Endothelial cell of umbilical vein (primary cell): ENCODE measurements around the gene NGFR. TPM values are rescaled to one million over a fixed set of nuclear protein-coding genes. Genes with fewer than 3 reads are reported as not detected.

Experiments used
- BruUV-seq: library from RNA; stranded (reverse); fragments of 400-500 nt; replicated peaks from 2 replicates; lab custom pipeline; 2021; lab: Mats Ljungman, UMichigan
- CTCF ChIA-PET: fragments of 300-600, 350-600 bp; sonication (Branson Sonifier 250); formaldehyde crosslinking; loops from one replicate; lab custom pipeline; 2021; ENCODE audit warnings: antibody characterized with exemption, inconsistent platforms; lab: Charles Lee
- POLR2A ChIA-PET: fragments of 300-600, 350-600 bp; sonication (Branson Sonifier 250); formaldehyde crosslinking; loops from one replicate; lab custom pipeline; 2021; ENCODE audit warnings: antibody characterized with exemption, inconsistent platforms; lab: Charles Lee
- DNase-seq: peaks from one replicate; pipeline ENCODE4 v3.0.0-alpha.2; 2011; ENCODE audit warnings: low read depth, low spot score
- FAIRE-seq: peaks from 2 replicates; lab custom pipeline; 2011; peaks lifted over from hg19 to GRCh38; lab: Jason Lieb, UNC
- H2AFZ ChIP-seq: 2 replicates; pipeline ENCODE4 v1.6.0; 2012; ENCODE audit warnings: low read depth, low read length, control low read depth, inconsistent platforms
- H3K27ac ChIP-seq: 2 replicates; pipeline ENCODE4 v1.5.1; 2011; ENCODE audit warnings: low read depth, mild to moderate bottlenecking, control low read depth, low read length, moderate library complexity; ENCODE audit not compliant: insufficient read depth
- H3K27me3 ChIP-seq, 2 experiments: 2 replicates each; pipeline versions ENCODE4 v1.6.0 to v1.6.1; 2011; ENCODE audit warnings: low read length in 2 of 2, mixed read lengths in 1 of 2; ENCODE audit not compliant: control insufficient read depth in 2 of 2, insufficient read depth in 2 of 2
- H3K36me3 ChIP-seq, 2 experiments: 2 replicates in 1 of 2; 3 replicates in 1 of 2; pipeline ENCODE4 v1.5.1; 2011; ENCODE audit warnings: low read length in 2 of 2, mild to moderate bottlenecking in 1 of 2, moderate library complexity in 1 of 2; ENCODE audit not compliant: control insufficient read depth in 2 of 2, insufficient read depth in 2 of 2; ENCODE audit errors: extremely low read depth in 1 of 2
- H3K4me1 ChIP-seq: 3 replicates; pipeline ENCODE4 v1.5.1; 2011; ENCODE audit warnings: mild to moderate bottlenecking, low read length; ENCODE audit not compliant: control insufficient read depth, insufficient read depth; ENCODE audit errors: extremely low read depth
- H3K4me2 ChIP-seq: 2 replicates; pipeline ENCODE4 v1.6.1; 2011; ENCODE audit warnings: low read length, control low read depth, mixed read lengths; ENCODE audit not compliant: insufficient read depth
- H3K4me3 ChIP-seq, 3 experiments: fragments of 200-600 bp in 1 of 3; sonication (generic), shearing (Covaris generic) in 1 of 3; replicated peaks in 1 of 3; 2 replicates each; pipeline ENCODE4 v1.5.1; 2011 to 2016; ENCODE audit warnings: control low read depth in 3 of 3, low read length in 3 of 3, mild to moderate bottlenecking in 2 of 3, inconsistent platforms in 1 of 3, low read depth in 1 of 3, moderate library complexity in 1 of 3; ENCODE audit not compliant: insufficient read depth in 1 of 3
- H3K79me2 ChIP-seq: 2 replicates; pipeline ENCODE4 v1.6.0; 2012; ENCODE audit warnings: low read length, inconsistent platforms; ENCODE audit not compliant: control insufficient read depth, insufficient read depth
- H3K9ac ChIP-seq: replicated peaks from 2 replicates; pipeline ENCODE3; 2011; ENCODE audit warnings: low read length, control low read depth; ENCODE audit not compliant: insufficient read depth; ENCODE audit errors: extremely low read depth
- H3K9me1 ChIP-seq: replicated peaks from 3 replicates; pipeline ENCODE4 v1.6.0; 2011; ENCODE audit warnings: mild to moderate bottlenecking, low read length; ENCODE audit not compliant: control insufficient read depth, insufficient read depth; ENCODE audit errors: extremely low read depth
- H3K9me3 ChIP-seq: replicated peaks from 2 replicates; pipeline ENCODE4 v1.5.1; 2012; ENCODE audit warnings: low read length, inconsistent platforms; ENCODE audit not compliant: control insufficient read depth, insufficient read depth
- H4K20me1 ChIP-seq: replicated peaks from 2 replicates; pipeline ENCODE3; 2011; ENCODE audit warnings: mild to moderate bottlenecking, low read length; ENCODE audit not compliant: control insufficient read depth, insufficient read depth; ENCODE audit errors: extremely low read depth
- EZH2 ChIP-seq: IDR thresholded peaks from 2 replicates; pipeline ENCODE4 v1.6.1; 2012; ENCODE audit warnings: borderline replicate concordance, low read depth, mild to moderate bottlenecking, moderate library complexity, low read length, inconsistent platforms; ENCODE audit not compliant: severe bottlenecking
- FOS ChIP-seq: IDR thresholded peaks from 2 replicates; pipeline ENCODE4 v1.6.1; 2011; ENCODE audit warnings: mild to moderate bottlenecking, low read length, moderate library complexity, borderline replicate concordance; ENCODE audit not compliant: insufficient read depth
- GATA2 ChIP-seq: IDR thresholded peaks from 2 replicates; pipeline ENCODE4 v1.7.0; 2011; ENCODE audit warnings: low read depth, mild to moderate bottlenecking, moderate library complexity, mixed read lengths, low read length; ENCODE audit not compliant: insufficient read length, insufficient read depth
- JUN ChIP-seq: IDR thresholded peaks from 2 replicates; pipeline ENCODE4 v1.6.1; 2011; ENCODE audit warnings: borderline replicate concordance, low read depth; ENCODE audit not compliant: insufficient read length, insufficient read depth
- MYC ChIP-seq: IDR thresholded peaks from one replicate; pipeline ENCODE4 v1.6.1; 2011; ENCODE audit warnings: mild to moderate bottlenecking, low read depth, low read length
- POLR2A ChIP-seq: IDR thresholded peaks from 2 replicates; pipeline ENCODE4 v1.6.1; 2012; ENCODE audit warnings: low read depth, mild to moderate bottlenecking, control low read depth, low read length
- POLR2AphosphoS5 ChIP-seq: IDR thresholded peaks from 2 replicates; pipeline ENCODE4 v1.6.1; 2012; ENCODE audit warnings: low read depth, mild to moderate bottlenecking, control low read depth, low read length, moderate library complexity; ENCODE audit not compliant: insufficient read depth
- dilution Hi-C: fragments of 300-500 bp; cut with MboI; formaldehyde crosslinking; loops from one replicate; pipeline ENCODE4 v1.15.0; 2019; ENCODE audit warnings: low sequenced_read_pairs; ENCODE audit not compliant: extremely low pct_ligation_motif_present
- intact Hi-C: fragments of 100-400 bp; cut with micrococcal nuclease; formaldehyde crosslinking; loops from one replicate; pipeline ENCODE4 v1.10.0; 2022
- polyA plus RNA-seq, 4 experiments: library from polyadenylated mRNA; depleted of rRNA in 3 of 4; stranded (reverse) in 3 of 4; unstranded in 1 of 4; fragments of >200 nt; gene quantifications; 2 replicates each; pipeline versions ENCODE4 v1.2.1 to v1.2.3, GENCODE V29; 2011 to 2012; ENCODE audit warnings: missing spikeins in 1 of 4
- total RNA-seq: library from RNA; stranded (reverse); gene quantifications from 2 replicates; pipeline ENCODE4 v1.2.3, GENCODE V29; 2021
- TF ChIP-seq, protein P1 (sequence below): IDR thresholded peaks from 2 replicates; pipeline ENCODE4 v1.6.1; 2011; ENCODE audit not compliant: insufficient read depth, insufficient read length
- TF ChIP-seq, protein P2 (sequence below), 2 donors: IDR thresholded peaks; 1 replicate in 1 of 2; 2 replicates in 1 of 2; pipeline ENCODE4 v1.5.1; 2011; ENCODE audit warnings: low read length in 2 of 2, mild to moderate bottlenecking in 2 of 2, moderate library complexity in 2 of 2, control low read depth in 1 of 2, inconsistent platforms in 1 of 2, low read depth in 1 of 2; ENCODE audit not compliant: insufficient read depth in 1 of 2; ENCODE audit errors: extremely low read depth in 1 of 2

The NGFR gene
- total and polyA plus RNA-seq, 2 donors (not counting 3 experiments of a cell fraction or from before 2014, with no cell fraction given), result not detected

DNA sequence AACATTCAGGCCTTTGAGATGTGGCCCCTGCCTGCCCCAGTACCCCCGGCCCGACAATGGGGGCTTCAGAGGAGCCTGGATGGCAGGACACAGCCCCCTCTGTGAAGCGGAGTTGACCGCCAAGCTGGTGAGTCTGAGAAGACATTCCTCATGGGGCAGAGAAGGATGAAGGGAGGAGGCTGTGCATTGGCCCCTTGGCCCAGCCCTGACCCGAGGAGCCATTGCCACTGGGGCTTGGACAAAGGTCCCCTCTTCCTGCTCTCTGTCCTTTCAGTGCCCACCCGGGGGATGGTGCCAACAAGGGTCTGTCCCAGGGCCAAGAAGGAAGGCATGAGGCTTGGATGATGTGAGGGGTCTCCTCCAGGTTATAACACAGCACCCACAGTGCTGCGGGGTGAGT is 49.5 kb upstream of the NGFR start:
- no peak overlapping the region for H2AFZ ChIP-seq
- no peak for TF ChIP-seq POLR2AphosphoS5
- TF ChIP-seq JUN, result no peak
- H3K9me3 ChIP-seq, result no peaks in the 10 kb centered on the region
- H3K9ac ChIP-seq, result no peak overlapping the region
- no peak overlapping the region for H3K4me3 ChIP-seq
- DNase-seq (no peak), FAIRE-seq (no peak)
- POLR2A ChIA-PET, result no interaction called here
- no peaks in the 10 kb centered on the region for H3K4me1 ChIP-seq
- intact Hi-C loops (no loop called here), dilution Hi-C loops (no loop called here)
- H4K20me1 ChIP-seq, result no peaks in the 10 kb centered on the region
- no TSS peak for BruUV-seq
- no peak overlapping the region for H3K27ac ChIP-seq
- CTCF ChIA-PET, result interaction anchor here (1.8 kb wide), 1 partner anchor 10 kb away, joined by 11 read pairs; no protein-coding TSS in a partner anchor
- H3K9me1 ChIP-seq, result no peaks in the 10 kb centered on the region
- H3K79me2 ChIP-seq, result no peaks in the 10 kb centered on the region
- H3K4me2 ChIP-seq, result no peak overlapping the region
- no peaks in the 10 kb centered on the region for H3K36me3 ChIP-seq
- peaks cover 3 to 5% of the 10 kb centered on the region in 2 experiments for H3K27me3 ChIP-seq

DNA sequence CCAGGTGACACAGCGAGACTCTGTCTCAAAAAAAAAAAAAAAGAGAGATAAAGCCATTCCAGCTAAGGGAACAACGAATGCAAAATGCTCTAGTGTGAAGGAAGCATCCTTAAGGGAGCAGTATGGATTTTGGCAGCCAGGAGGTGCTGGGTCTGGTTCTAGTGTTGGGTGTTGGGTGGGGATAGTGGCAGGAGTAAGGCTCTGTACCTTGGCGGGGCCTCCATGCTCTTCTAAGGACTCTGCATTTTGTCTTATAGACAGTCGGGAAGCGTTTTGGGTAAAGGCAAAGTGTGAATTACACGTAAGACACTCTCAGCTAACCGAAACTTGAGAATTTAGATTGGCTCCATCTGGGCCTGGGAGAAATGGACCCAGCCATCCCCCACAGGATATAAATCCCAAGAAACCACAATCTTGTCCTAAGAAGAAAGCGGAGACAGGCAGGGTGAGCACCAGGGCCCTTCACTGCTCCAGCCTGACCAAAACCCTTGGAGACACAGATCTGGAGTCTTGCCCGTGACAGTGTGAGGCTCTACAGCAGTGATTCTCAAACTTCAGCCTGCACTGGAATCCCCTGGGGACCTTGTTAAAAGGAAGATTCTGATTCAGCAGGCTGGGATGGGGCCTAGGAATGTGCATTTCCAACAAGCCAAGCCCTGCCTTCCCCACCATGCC is 47.3 kb upstream of the NGFR start:
- POLR2A ChIA-PET, result no interaction called here

More for the DNA sequence above, 47.3 kb upstream of the NGFR start:
- FAIRE-seq (no peak), DNase-seq (no peak)
- intact Hi-C loops, result no loop called here
- no peaks in the 10 kb centered on the region for H3K79me2 ChIP-seq
- TF ChIP-seq POLR2A (no peak), GATA2 (no peak), FOS (no peak), MYC (no peak), POLR2AphosphoS5 (no peak), JUN (no peak), EZH2 (no peak)
- TF ChIP-seq, protein P1, sequence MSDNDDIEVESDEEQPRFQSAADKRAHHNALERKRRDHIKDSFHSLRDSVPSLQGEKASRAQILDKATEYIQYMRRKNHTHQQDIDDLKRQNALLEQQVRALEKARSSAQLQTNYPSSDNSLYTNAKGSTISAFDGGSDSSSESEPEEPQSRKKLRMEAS, result no peak
- TF ChIP-seq, protein P2, sequence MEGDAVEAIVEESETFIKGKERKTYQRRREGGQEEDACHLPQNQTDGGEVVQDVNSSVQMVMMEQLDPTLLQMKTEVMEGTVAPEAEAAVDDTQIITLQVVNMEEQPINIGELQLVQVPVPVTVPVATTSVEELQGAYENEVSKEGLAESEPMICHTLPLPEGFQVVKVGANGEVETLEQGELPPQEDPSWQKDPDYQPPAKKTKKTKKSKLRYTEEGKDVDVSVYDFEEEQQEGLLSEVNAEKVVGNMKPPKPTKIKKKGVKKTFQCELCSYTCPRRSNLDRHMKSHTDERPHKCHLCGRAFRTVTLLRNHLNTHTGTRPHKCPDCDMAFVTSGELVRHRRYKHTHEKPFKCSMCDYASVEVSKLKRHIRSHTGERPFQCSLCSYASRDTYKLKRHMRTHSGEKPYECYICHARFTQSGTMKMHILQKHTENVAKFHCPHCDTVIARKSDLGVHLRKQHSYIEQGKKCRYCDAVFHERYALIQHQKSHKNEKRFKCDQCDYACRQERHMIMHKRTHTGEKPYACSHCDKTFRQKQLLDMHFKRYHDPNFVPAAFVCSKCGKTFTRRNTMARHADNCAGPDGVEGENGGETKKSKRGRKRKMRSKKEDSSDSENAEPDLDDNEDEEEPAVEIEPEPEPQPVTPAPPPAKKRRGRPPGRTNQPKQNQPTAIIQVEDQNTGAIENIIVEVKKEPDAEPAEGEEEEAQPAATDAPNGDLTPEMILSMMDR (IDR thresholded peaks at IDR 0.05; ENCODE audit: extremely low read depth in 1 of 2, insufficient read depth in 1 of 2, low read depth in 1 of 2, low read length in 2 of 2), result no peak
- no peak overlapping the region for H3K27ac ChIP-seq
- CTCF ChIA-PET, result no interaction called here
- H4K20me1 ChIP-seq, result no peaks in the 10 kb centered on the region
- no TSS peak for BruUV-seq
- no peak overlapping the region for H3K4me2 ChIP-seq
- no peak overlapping the region for H2AFZ ChIP-seq
- H3K36me3 ChIP-seq, result no peaks in the 10 kb centered on the region
- no peaks in the 10 kb centered on the region for H3K9me3 ChIP-seq
- H3K4me3 ChIP-seq, result no peak overlapping the region
- H3K9ac ChIP-seq, result no peak overlapping the region
- no peaks in the 10 kb centered on the region for H3K9me1 ChIP-seq
- H3K27me3 ChIP-seq, result no peaks in the 10 kb centered on the region
- dilution Hi-C loops, result no loop called here
- no peaks in the 10 kb centered on the region for H3K4me1 ChIP-seq
